HepG2 (cell line): ENCODE measurements around the gene SIX5. TPM values are rescaled to one million over a fixed set of nuclear protein-coding genes. Genes with fewer than 3 reads are reported as not detected.
"Not testable (repeated sequence)": the region's sequence is repeated elsewhere in the genome, so short reads cannot be mapped to it uniquely, and the experiment has no call there.

Experiments used
- ATAC-seq: fragments of 200-7000 bp; cut with Tn5 transposase; 3 replicates; pipeline ENCODE4 v1.9.1; 2020; ENCODE audit warnings: mild to moderate bottlenecking, moderate library complexity
- BruUV-seq: library from RNA; stranded (reverse); fragments of 400-500 nt; replicated peaks from 2 replicates; lab custom pipeline; 2021; lab: Mats Ljungman, UMichigan
- CTCF ChIA-PET: fragments of 300-600 bp; formaldehyde crosslinking; extraction: SDS; loops from one replicate; lab custom pipeline; 2021; ENCODE audit warnings: low total read pairs, inconsistent platforms, low intra/inter-chr PET ratio; lab: Yijun Ruan, JAX
- POLR2A ChIA-PET: fragments of 350-600 bp; sonication (Branson Sonifier 250); formaldehyde crosslinking; loops from one replicate; lab custom pipeline; 2020; ENCODE audit warnings: antibody characterized with exemption, inconsistent platforms; lab: Yijun Ruan, JAX
- DNase-seq: peaks from one replicate; pipeline ENCODE4 v3.0.0-alpha.2; 2015; ENCODE audit warnings: low spot score
- FAIRE-seq: peaks from 3 replicates; lab custom pipeline; 2011; peaks lifted over from hg19 to GRCh38; lab: Jason Lieb, UNC
- H2AFZ ChIP-seq: one replicate; pipeline ENCODE4 v1.6.1; 2011; ENCODE audit warnings: low read length, inconsistent platforms
- H3K27ac ChIP-seq: fragments of 300-600 bp; 3 replicates; pipeline ENCODE4 v1.8.0; 2011; ENCODE audit warnings: mixed run types, mild to moderate bottlenecking, mixed read lengths, low read length, inconsistent platforms; ENCODE audit not compliant: insufficient read depth; ENCODE audit errors: extremely low read length
- H3K27me3 ChIP-seq, 2 experiments: fragments of 200-600 bp in 1 of 2; 2 replicates in 1 of 2; 3 replicates in 1 of 2; pipeline versions ENCODE4 v1.6.0 to v1.8.0; 2011; ENCODE audit warnings: low read length in 2 of 2, mild to moderate bottlenecking in 2 of 2, moderate library complexity in 2 of 2, inconsistent platforms in 1 of 2; ENCODE audit not compliant: insufficient read depth in 2 of 2, control insufficient read depth in 1 of 2
- H3K36me3 ChIP-seq, 2 experiments: fragments of 200-600 bp in 1 of 2; replicated peaks in 1 of 2; 2 replicates in 1 of 2; 3 replicates in 1 of 2; pipeline versions ENCODE4 v1.5.1 to v1.8.0; 2011; ENCODE audit warnings: low read length in 2 of 2, inconsistent platforms in 1 of 2; ENCODE audit not compliant: insufficient read depth in 2 of 2, control insufficient read depth in 1 of 2
- H3K4me1 ChIP-seq: 2 replicates; pipeline ENCODE4 v1.5.1; 2012; ENCODE audit warnings: low read length, inconsistent platforms; ENCODE audit not compliant: insufficient read depth
- H3K4me2 ChIP-seq: 2 replicates; pipeline ENCODE4 v1.6.0; 2011; ENCODE audit warnings: low read depth, low read length, inconsistent platforms
- H3K4me3 ChIP-seq, 3 experiments: fragments of 200-600 bp in 1 of 3; sonication (generic), shearing (Covaris generic) in 1 of 3; replicated peaks in 1 of 3; 2 replicates each; pipeline ENCODE4 v1.5.1; 2011 to 2016; ENCODE audit warnings: low read length in 3 of 3, inconsistent platforms in 2 of 3, low read depth in 2 of 3, mild to moderate bottlenecking in 2 of 3, control low read depth in 1 of 3, mixed read lengths in 1 of 3; ENCODE audit not compliant: insufficient read depth in 1 of 3
- H3K79me2 ChIP-seq: one replicate; pipeline ENCODE4 v1.6.1; 2011; ENCODE audit warnings: low read length, inconsistent platforms; ENCODE audit not compliant: insufficient read depth
- H3K9ac ChIP-seq: 2 replicates; pipeline ENCODE4 v1.6.0; 2011; ENCODE audit warnings: mild to moderate bottlenecking, low read depth, low read length, inconsistent platforms; ENCODE audit not compliant: insufficient read depth
- H3K9me3 ChIP-seq: 2 replicates; pipeline ENCODE4 v1.5.1; 2012; ENCODE audit warnings: mild to moderate bottlenecking, low read length
- H4K20me1 ChIP-seq: 2 replicates; pipeline ENCODE4 v1.6.0; 2011; ENCODE audit warnings: inconsistent platforms, mild to moderate bottlenecking, low read length, moderate library complexity; ENCODE audit not compliant: insufficient read depth
- CEBPB ChIP-seq: IDR thresholded peaks from 2 replicates; pipeline ENCODE4 v1.6.1; 2011; ENCODE audit warnings: low read depth, low read length, improper control_type of control experiment, borderline replicate concordance
- FOSL2 ChIP-seq: sonication (generic); formaldehyde crosslinking; IDR thresholded peaks from 2 replicates; pipeline ENCODE4 v1.4.0; 2020; ENCODE audit warnings: missing genetic modification reagents
- NFIB ChIP-seq: sonication (generic); formaldehyde crosslinking; IDR thresholded peaks from 2 replicates; pipeline ENCODE4 v1.9.0; 2021; ENCODE audit warnings: missing genetic modification reagents, mild to moderate bottlenecking, borderline replicate concordance
- SIN3A ChIP-seq: IDR thresholded peaks from 2 replicates; pipeline ENCODE4 v1.6.1; 2011; ENCODE audit warnings: low read depth, mild to moderate bottlenecking, control low read depth, low read length, borderline replicate concordance
- ZMYM3 ChIP-seq: sonication (generic); formaldehyde crosslinking; IDR thresholded peaks from 2 replicates; pipeline ENCODE4 v1.5.1; 2020; ENCODE audit warnings: mild to moderate bottlenecking, missing genetic modification reagents
- ZNF121 ChIP-seq: sonication (generic); formaldehyde crosslinking; IDR thresholded peaks from 2 replicates; pipeline ENCODE4 v1.5.0; 2020; ENCODE audit warnings: mild to moderate bottlenecking, missing genetic modification reagents
- ZNF629 ChIP-seq: sonication (generic); formaldehyde crosslinking; conservative IDR thresholded peaks from 2 replicates; pipeline ENCODE4 v1.5.0; 2020; ENCODE audit warnings: missing genetic modification reagents
- ZNF816 ChIP-seq: sonication (generic); formaldehyde crosslinking; IDR thresholded peaks from 2 replicates; pipeline ENCODE4 v1.8.0; 2022; ENCODE audit warnings: missing genetic modification reagents, mild to moderate bottlenecking, borderline replicate concordance
- WGBS: methylation state at CpG from one replicate; pipeline ENCODE4 v1.1.6; 2017; ENCODE audit warnings: low lambda C conversion rate; 5-methylcytosine and 5-hydroxymethylcytosine counted together
- in situ Hi-C: cut with HindIII; loops from 2 replicates; pipeline ENCODE4 v1.10.0; 2017; ENCODE audit warnings: low pct_unique_long_range_greater_than_20kb; ENCODE audit not compliant: extremely low pct_ligation_motif_present
- intact Hi-C: fragments of 100-400 bp; cut with micrococcal nuclease; formaldehyde crosslinking; loops from one replicate; pipeline ENCODE4 v1.10.0; 2022; ENCODE audit not compliant: unreplicated experiment
- polyA plus RNA-seq, 8 experiments: library from polyadenylated mRNA; depleted of rRNA in 3 of 8; stranded (reverse) in 7 of 8; unstranded in 1 of 8; fragments of >200 nt; fragmentation: Illumina TruSeq in 4 of 8; extraction: Trizol in 4 of 8; gene quantifications; 2 replicates each; pipeline versions ENCODE4 v1.2.1 to v1.2.3, GENCODE V29; 2011 to 2016; ENCODE audit warnings: low read depth in 4 of 8, missing spikeins in 1 of 8, mixed read lengths in 1 of 8; ENCODE audit not compliant: insufficient read depth in 1 of 8
- total RNA-seq, 5 experiments: library from RNA; depleted of rRNA; stranded (reverse); fragments of >200 nt; fragmentation: Illumina TruSeq; extraction: Trizol; gene quantifications; 2 replicates each; pipeline ENCODE4 v1.2.3, GENCODE V29; 2016; ENCODE audit warnings: low read depth in 1 of 5
- TF ChIP-seq, protein P1 (sequence below): sonication (generic); formaldehyde crosslinking; IDR thresholded peaks from 2 replicates; pipeline ENCODE4 v1.5.0; 2020; ENCODE audit warnings: mild to moderate bottlenecking, missing genetic modification reagents
- TF ChIP-seq, protein P2 (sequence below): sonication (generic); formaldehyde crosslinking; IDR thresholded peaks from 2 replicates; pipeline ENCODE4 v1.4.0; 2020; ENCODE audit warnings: missing genetic modification reagents
- TF ChIP-seq, protein P3 (sequence below): sonication (generic); formaldehyde crosslinking; IDR thresholded peaks from 2 replicates; pipeline ENCODE4 v1.4.0; 2020; ENCODE audit warnings: missing genetic modification reagents
- TF ChIP-seq, protein P4 (sequence below): sonication (generic); formaldehyde crosslinking; IDR thresholded peaks from 2 replicates; pipeline ENCODE4 v1.8.0; 2022; ENCODE audit warnings: low read depth, missing genetic modification reagents

SIX5 gene
- total and polyA plus RNA-seq, 2 of the 13 experiments (the other 11 are each of a cell fraction or from before 2014, with no cell fraction given) = 7.7 to 10.5 TPM

DNA sequence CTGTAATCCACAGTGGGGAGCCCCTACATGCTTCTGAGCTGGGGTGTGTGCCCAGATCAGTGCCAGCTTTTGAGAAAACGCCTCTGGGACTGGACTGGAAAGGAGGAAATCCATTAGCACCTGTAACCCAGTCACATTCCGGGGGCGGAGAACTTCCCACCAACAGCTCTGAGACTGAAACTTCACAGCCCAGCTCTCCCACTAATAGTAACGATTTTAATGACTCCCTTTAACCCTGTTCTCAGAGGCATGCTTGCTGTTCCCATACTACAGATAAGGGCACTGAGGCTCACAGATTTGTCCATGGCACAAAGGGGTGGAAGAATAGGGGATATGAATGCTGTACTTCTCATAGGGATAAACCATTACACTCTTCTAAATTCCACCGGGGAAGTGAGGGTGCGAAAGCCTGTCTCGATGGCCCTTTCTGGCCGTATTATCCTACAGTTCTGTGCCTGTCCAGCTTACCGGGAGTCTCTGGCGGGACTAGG lies 39.2 kb downstream of the SIX5 start:
- no peak for DNase-seq
- Histone ChIP-seq H3K79me2 (peaks cover 32% of the 10 kb centered on the region), H2AFZ (no peak overlapping the region)

DNA sequence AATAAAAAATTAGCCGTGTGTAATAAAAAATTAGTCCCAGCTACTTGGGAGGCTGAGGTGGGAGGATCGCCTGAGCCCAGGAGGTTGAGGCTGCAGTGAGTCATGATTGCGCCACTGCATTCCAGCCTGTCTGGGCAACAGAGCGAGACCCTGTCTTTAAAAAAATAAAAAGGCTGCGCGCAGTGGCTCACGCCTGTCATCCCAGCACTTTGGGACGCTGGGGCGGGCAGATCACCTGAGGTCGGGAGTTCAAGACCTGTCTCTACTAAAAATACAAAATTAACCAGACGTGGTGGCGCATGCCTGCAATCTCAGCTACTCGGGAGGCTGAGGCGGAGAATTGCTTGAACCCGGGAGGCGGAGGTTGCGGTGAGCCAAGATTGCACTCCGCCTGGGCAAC lies 40.4 kb downstream of the SIX5 start:
- H4K20me1 ChIP-seq, H3K4me2 ChIP-seq, H3K4me3 ChIP-seq, H3K9me3 ChIP-seq, in situ Hi-C loops, H2AFZ ChIP-seq, POLR2A ChIA-PET, H3K36me3 ChIP-seq, ATAC-seq, H3K27me3 ChIP-seq, intact Hi-C loops, H3K27ac ChIP-seq, CTCF ChIA-PET, BruUV-seq, H3K9ac ChIP-seq, DNase-seq, FAIRE-seq: not testable (repeated sequence)
- peaks cover 28% of the 10 kb centered on the region for H3K4me1 ChIP-seq
- H3K79me2 ChIP-seq = peaks cover 39% of the 10 kb centered on the region
- 95% methylated on average over 18 of the region's 18 CpGs for WGBS
- TF ChIP-seq FOSL2 (peak; percentile 76), CEBPB (peak; percentile 20; the same call in 1 of the 2 replicates), ZNF121 (CRISPR knock-in tag) (peak; percentile 50; the same call in 1 of the 2 replicates)
- TF ChIP-seq, protein P1, sequence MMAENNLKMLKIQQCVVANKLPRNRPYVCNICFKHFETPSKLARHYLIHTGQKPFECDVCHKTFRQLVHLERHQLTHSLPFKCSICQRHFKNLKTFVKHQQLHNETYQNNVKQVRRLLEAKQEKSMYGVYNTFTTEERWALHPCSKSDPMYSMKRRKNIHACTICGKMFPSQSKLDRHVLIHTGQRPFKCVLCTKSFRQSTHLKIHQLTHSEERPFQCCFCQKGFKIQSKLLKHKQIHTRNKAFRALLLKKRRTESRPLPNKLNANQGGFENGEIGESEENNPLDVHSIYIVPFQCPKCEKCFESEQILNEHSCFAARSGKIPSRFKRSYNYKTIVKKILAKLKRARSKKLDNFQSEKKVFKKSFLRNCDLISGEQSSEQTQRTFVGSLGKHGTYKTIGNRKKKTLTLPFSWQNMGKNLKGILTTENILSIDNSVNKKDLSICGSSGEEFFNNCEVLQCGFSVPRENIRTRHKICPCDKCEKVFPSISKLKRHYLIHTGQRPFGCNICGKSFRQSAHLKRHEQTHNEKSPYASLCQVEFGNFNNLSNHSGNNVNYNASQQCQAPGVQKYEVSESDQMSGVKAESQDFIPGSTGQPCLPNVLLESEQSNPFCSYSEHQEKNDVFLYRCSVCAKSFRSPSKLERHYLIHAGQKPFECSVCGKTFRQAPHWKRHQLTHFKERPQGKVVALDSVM = peak; percentile 96
- TF ChIP-seq, protein P2, sequence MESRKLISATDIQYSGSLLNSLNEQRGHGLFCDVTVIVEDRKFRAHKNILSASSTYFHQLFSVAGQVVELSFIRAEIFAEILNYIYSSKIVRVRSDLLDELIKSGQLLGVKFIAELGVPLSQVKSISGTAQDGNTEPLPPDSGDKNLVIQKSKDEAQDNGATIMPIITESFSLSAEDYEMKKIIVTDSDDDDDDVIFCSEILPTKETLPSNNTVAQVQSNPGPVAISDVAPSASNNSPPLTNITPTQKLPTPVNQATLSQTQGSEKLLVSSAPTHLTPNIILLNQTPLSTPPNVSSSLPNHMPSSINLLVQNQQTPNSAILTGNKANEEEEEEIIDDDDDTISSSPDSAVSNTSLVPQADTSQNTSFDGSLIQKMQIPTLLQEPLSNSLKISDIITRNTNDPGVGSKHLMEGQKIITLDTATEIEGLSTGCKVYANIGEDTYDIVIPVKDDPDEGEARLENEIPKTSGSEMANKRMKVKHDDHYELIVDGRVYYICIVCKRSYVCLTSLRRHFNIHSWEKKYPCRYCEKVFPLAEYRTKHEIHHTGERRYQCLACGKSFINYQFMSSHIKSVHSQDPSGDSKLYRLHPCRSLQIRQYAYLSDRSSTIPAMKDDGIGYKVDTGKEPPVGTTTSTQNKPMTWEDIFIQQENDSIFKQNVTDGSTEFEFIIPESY (CRISPR knock-in tag) = peak; percentile 82
- TF ChIP-seq, protein P3, sequence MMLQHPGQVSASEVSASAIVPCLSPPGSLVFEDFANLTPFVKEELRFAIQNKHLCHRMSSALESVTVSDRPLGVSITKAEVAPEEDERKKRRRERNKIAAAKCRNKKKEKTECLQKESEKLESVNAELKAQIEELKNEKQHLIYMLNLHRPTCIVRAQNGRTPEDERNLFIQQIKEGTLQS (CRISPR knock-in tag) = peak; percentile 42; the same call in 1 of the 2 replicates

More for the DNA sequence above, 39.2 kb downstream of the SIX5 start:
- Histone ChIP-seq H3K4me1 (peaks cover 39% of the 10 kb centered on the region), H3K27me3 (peaks cover 0 to 4% of the 10 kb centered on the region in 2 experiments; a peak in 1 of 5 replicates), H3K27ac (peak overlapping the region; percentile 50), H3K4me3 (peak overlapping the region; percentile 85 to 94 (median 90)), H3K36me3 (no peaks in the 10 kb centered on the region), H3K4me2 (peak overlapping the region; percentile 90), H3K9me3 (no peaks in the 10 kb centered on the region), H3K9ac (peak overlapping the region; percentile 90), H4K20me1 (no peaks in the 10 kb centered on the region)
- intact Hi-C loops (loop anchor here (5.0 kb wide), 1 partner anchor 37 kb away; the partner anchor contains the start of gene SIX5), in situ Hi-C loops (no loop called here)
- ATAC-seq (no peak; the same call in 2 of the 3 replicates), FAIRE-seq (no peak)
- ChIA-PET CTCF (no interaction called here), POLR2A (interaction anchor here (1.7 to 2.9 kb wide), 5 partner anchors 9 to 40 kb away, joined by 12 to 33 read pairs (median 25); partner anchors contain the start of genes QPCTL, SIX5 and SNRPD2)
- BruUV-seq = TSS peak; percentile 73
- WGBS = 10% methylated on average over 5 of the region's 10 CpGs
- TF ChIP-seq NFIB (no peak), SIN3A (0 out of 2 replicates have a peak, but pooled peaks have one; percentile 36), ZNF816 (0 out of 2 replicates have a peak, but pooled peaks have one; percentile 27), ZNF629 (CRISPR knock-in tag) (peak; percentile 96), ZMYM3 (peak; percentile 79)
- TF ChIP-seq, protein P4, sequence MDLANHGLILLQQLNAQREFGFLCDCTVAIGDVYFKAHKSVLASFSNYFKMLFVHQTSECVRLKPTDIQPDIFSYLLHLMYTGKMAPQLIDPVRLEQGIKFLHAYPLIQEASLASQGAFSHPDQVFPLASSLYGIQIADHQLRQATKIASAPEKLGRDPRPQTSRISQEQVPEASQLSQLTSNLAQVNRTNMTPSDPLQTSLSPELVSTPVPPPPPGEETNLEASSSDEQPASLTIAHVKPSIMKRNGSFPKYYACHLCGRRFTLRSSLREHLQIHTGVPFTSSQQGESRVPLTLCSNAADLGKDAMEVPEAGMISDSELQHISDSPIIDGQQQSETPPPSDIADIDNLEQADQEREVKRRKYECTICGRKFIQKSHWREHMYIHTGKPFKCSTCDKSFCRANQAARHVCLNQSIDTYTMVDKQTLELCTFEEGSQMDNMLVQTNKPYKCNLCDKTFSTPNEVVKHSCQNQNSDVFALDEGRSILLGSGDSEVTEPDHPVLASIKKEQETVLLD = no peak
